Right lobe of liver (tissue), 4 donors: ENCODE measurements around the gene RBM10.

Experiments used
- POLR2A ChIP-seq: fragments of 450-650 bp; IDR thresholded peaks from one replicate; pipeline ENCODE4 v1.6.1; 2017; ENCODE audit warnings: antibody characterized with exemption, mild to moderate bottlenecking
- TF ChIP-seq, protein P1 (sequence below), 4 donors: fragments of 200-600 bp in 3 of 4; fragments of 450-650 bp in 1 of 4; IDR thresholded peaks; one replicate each; pipeline versions ENCODE4 v1.5.1 to v1.8.0; 2016 to 2022; ENCODE audit warnings: antibody characterized with exemption in 4 of 4, mild to moderate bottlenecking in 2 of 4
- donor health status: DM: no; HTN: no; CAD: no.
- donor health status: DM: no; HTN: no; CAD: no.
- donor health status: DM: no; HTN: yes; CAD: no.

- TF ChIP-seq, protein P1, sequence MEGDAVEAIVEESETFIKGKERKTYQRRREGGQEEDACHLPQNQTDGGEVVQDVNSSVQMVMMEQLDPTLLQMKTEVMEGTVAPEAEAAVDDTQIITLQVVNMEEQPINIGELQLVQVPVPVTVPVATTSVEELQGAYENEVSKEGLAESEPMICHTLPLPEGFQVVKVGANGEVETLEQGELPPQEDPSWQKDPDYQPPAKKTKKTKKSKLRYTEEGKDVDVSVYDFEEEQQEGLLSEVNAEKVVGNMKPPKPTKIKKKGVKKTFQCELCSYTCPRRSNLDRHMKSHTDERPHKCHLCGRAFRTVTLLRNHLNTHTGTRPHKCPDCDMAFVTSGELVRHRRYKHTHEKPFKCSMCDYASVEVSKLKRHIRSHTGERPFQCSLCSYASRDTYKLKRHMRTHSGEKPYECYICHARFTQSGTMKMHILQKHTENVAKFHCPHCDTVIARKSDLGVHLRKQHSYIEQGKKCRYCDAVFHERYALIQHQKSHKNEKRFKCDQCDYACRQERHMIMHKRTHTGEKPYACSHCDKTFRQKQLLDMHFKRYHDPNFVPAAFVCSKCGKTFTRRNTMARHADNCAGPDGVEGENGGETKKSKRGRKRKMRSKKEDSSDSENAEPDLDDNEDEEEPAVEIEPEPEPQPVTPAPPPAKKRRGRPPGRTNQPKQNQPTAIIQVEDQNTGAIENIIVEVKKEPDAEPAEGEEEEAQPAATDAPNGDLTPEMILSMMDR (IDR thresholded peaks at IDR 0.05) = no peak
- TF ChIP-seq POLR2A = no peak
These were observed 3.9 kb downstream of the RBM10 start for GRCh38 chrX:47148946-47149345.
